NCI-H2029 (cell line): ENCODE measurements around the gene SLC7A14.

Experiments used
- DNase-seq: peaks from one replicate; lab custom pipeline; 2025; lab: John Stamatoyannopoulos, UW

Gene SLC7A14

DNA sequence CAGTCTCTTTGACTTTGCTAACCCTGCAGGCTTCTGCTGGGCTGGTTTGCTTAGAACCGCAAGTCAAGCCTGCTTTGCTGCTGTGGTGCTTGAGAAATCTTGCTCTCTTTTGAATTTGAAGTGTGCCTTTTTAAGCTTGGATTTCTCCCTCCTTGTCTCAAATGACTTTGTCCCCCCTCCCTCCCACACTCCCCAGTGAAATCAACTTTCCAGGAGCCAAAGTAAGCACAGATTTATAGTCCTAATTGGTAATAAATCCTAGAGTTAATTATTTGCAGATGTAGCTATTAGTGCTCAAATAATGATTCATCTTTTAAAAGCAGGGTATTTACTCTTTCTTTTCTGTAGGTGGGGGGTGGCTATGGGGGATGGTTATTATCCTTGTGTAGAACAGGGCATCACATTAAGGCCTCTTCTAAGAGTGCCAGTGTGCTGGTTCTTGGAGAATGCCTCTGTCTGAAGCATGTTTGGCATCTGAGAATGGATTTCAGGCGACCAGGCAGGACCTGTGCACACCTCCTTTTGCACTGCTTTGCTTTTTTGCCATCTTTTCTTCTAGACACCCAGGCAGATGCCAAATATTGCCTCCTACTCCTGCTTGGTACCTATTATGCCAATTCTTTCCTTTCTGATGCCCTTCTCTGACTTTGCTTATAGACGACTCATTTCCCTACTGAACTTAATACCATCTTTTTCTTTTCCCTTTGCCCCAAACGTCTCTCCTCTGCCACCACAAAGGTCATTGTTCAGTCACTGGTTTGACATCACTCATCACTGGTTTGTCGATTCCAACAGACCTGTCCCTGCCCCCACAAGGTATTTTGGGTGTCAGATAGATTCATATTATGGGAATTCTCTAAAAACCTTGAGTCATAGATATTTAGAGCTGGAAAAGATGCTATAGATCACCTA, 116.5 kb downstream of the SLC7A14 start:
- no peak for DNase-seq

- DNase-seq, result no peak
These were observed 118.2 kb downstream of the SLC7A14 start for GRCh38 chr3:170467571-170468147.

DNA sequence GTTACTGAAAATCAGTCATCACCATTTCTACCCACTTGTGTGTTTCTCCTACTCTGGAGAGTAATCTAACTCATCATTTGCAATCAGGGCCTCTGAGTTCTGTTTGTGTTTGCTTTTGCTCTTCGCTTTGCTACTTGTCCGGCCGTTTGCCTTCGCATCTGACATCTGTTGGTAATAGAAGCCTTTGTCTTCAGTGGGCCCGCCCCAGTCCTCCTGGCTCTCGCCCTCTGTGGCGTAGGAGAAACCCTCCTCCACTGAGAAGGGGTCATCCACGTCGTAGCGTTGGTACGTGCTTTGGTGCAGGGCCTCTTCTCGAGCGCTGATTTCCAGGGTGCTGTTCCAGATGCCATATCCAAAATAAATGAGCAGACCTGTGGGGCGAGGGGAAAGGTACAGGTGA, 118.9 kb downstream of the SLC7A14 start:
- DNase-seq, result no peak

DNA sequence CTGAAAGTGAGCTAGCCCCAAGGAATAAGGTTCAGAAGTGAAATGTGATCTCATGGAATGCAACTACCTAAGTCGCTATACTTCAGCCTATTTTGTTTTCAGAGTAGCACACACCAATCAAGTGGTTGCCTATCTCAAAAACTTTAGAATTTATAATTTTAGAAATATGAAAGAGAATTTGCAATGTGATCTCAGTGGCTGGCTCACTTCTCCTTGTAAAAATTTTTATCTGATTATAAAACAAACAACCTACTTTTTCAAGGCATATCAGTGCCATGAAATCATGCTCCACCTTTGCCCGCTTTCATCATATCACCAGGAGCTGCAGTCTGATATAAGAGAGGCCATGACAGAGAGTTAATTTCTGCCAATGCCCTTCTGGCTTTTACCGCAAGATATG, 119.9 kb downstream of the SLC7A14 start:
- DNase-seq, result no peak

DNA sequence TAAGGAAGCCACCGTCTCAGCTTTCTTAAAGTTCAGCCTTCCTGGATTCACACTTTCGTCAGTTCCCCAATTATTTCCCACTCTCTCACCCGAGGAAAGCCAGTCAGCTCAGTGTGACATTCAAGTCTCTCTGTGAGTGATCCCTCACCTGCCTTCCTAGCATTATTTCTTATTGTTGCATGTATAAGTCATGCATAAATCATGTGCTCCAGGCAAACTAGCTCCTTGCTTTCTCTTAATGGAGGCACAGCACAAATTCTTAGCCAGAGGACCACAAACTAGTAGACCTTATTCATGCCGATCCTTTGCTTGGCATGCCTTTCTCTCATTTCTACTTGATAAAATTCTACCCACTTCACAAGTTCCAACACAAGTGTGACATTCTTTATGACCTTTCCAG, 122.9 kb downstream of the SLC7A14 start:
- no peak for DNase-seq

- no peak for DNase-seq
These were observed 127.6 kb downstream of the SLC7A14 start for GRCh38 chr3:170458285-170458684.

DNA sequence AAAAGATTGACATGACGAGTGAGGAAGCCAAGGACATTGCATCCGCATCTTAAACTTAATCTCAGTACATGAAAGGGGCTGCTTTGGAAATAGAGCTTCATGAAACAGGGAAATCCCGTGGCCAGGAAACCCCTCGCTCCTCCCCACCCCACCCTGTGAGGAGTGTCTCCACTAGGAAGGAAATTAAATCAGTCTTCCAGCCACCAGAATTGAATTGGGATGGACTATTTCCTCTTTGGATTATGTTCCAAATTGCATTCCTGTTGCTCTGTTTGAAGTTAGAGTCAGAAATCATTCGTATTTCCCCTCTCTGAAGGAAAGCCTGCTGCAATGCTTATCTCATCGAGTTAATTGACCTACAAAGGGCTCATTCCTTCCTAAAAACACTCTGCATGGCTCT, 131.4 kb downstream of the SLC7A14 start:
- DNase-seq, result no peak

GRCh38 chr3:170450039-170450438, 135.8 kb downstream of the SLC7A14 start:
- no peak for DNase-seq

GRCh38 chr3:170448584-170448983, 137.3 kb downstream of the SLC7A14 start:
- no peak for DNase-seq

- DNase-seq, result no peak
These were observed 142.4 kb downstream of the SLC7A14 start for GRCh38 chr3:170443457-170443856.

DNA sequence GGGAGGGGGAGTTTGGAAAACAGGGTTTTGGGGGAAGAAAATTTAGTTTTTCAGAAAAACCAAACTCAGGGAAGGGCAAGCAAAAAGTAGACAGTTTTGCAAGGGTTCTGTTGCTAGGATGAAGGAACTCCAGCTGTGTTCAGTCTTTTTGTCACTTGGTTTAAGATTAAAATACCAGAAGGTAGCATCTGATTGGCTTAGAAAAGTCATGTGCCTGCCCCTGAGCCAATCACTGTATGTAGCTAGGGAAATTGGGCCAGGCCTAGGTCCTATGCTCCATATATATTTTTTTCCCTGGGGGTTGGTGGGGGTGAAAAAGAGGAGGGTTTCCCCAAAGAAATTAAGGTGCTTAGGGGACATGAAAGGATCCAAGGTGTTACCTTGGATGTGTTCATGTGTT, 142.9 kb downstream of the SLC7A14 start:
- no peak for DNase-seq

DNA sequence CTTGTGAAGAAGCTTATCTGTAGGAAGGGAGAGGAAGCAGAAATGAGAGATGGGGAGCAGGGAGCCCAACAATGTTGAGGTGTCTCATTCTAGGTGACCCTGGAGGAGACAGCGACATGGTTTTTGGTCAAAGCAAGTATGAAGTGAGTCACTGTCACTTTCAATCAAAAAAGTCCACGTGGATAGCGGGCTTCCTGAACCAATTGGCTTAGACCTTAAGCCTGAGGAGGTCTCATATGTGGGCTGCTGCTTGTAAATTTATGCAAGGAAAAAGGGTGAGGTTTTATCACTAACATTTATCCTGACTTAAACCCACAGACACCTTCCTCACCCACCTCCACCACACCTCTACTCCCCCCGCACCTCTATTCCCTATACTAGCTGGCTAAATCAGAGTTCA, 144.5 kb downstream of the SLC7A14 start:
- DNase-seq, result no peak

GRCh38 chr3:170440344-170440743, 145.5 kb downstream of the SLC7A14 start:
- no peak for DNase-seq

DNA sequence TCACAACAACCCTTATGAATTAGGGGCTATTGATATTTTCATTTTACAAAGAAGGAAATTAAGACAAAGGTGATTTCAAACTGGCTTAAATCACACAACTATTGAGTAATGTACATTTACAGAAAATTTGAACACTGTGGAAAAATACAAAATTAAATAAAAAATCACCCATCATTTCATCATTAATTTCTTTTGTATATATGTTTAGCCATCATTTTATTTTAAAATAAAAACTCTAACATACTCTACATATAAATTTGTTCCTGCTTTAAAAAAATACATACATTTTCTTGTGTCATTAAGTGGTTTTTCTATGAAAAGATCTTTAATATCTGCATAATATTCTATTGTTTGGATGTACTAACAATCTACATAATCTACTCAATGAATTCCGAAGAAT, 147.0 kb downstream of the SLC7A14 start:
- no peak for DNase-seq

DNA sequence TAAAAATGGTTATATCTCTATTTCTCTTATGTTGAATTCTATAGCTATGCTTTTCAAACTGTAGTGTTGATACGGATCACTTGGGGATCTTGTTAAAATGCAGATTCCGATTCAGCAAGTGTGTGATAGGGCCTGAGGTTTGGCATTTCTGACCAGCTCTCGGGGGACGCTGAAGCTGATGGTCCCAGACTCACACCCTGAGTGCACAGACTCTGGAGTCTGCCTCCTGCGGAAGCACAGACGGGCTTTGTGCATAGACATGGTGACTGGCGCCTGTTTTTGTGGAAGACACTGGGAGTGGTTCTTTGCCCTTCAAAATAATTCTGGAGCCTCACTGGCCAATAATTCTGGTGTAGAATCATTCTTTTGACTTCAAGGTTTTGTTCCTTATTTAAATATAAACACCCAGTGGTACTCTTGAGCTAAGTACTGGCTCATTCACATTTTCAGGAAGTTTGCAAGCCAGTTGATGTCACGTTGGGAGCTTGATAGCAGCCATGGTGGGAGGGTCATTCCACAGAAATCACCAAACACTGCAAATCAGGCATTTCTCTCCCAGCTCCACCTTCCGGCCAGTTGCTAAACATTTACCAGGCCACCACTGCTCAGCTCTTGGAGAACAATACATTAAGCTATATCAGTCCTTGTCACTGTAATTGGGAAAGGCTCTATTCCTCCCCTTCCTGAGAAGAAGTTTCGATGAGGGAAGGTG, 148.0 kb downstream of the SLC7A14 start:
- DNase-seq, result no peak

- DNase-seq, result no peak
These were observed 148.7 kb downstream of the SLC7A14 start for GRCh38 chr3:170437176-170437575.

GRCh38 chr3:170436697-170437096, 149.2 kb downstream of the SLC7A14 start:
- DNase-seq, result no peak

GRCh38 chr3:170432416-170432815, 153.5 kb downstream of the SLC7A14 start:
- DNase-seq, result no peak

- no peak for DNase-seq
These were observed 154.8 kb downstream of the SLC7A14 start for GRCh38 chr3:170431054-170431453.

- no peak for DNase-seq
These were observed 156.8 kb downstream of the SLC7A14 start for GRCh38 chr3:170429050-170429449.

DNA sequence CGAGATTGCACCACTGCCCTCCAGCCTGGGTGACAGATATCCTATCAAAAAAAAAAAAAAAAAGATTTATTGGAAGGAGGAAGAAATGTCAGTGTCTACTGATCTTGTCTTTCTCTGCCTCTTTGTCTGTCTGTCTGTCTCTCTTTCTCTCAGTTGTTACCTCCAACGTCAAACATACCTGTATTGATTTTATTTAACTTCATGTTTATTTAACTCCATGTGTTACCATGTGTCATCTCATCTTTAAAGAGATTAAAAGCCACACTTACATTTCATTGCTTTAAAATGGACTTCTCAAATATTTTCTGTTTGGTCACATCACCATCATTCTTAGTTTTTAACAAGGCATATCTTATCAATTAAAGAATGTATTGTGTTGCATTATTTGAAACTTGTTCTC, 157.8 kb downstream of the SLC7A14 start:
- DNase-seq, result no peak

DNA sequence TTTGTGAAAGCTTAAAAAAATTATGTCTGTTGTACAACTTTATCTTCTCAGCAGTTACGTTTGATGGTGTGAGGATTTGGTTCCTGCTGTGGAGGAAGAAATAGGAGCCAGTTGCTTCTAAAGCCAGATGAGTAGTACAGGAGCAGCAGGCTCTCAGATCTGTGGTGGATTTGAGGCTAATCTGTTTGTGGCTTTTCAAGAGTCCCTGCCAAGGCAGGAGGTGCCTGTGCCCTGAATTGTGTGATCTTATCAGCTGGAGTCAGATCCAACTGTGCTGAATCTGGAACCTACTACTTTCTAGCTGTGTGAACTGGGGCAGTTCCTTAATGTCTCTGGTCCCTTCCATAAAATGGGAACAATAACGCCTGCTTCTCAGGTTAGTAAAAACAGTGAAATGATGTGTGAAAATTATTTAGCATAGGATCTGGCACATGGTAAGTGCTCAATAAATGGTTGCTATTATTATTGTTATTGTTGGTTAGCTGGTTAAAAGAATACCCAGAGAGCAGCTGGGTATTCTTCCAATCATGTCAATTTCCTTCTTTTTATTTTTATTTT, 159.6 kb downstream of the SLC7A14 start:
- no peak for DNase-seq
